WTC11 (cell line): Measurements from ENCODE around the gene SMYD1. TPM values are rescaled to one million over a fixed set of nuclear protein-coding genes. Genes with fewer than 3 reads are reported as not detected.

Source experiments
- ATAC-seq: fragments of 200-7000 bp; cut with Tn5 transposase; 2 replicates; pipeline ENCODE4 v1.10.0; 2021; ENCODE audit warnings: mild to moderate bottlenecking, moderate library complexity
- CTCF ChIA-PET: fragments of 300-600 bp; sonication (Branson Sonifier 250); formaldehyde crosslinking; loops from one replicate; lab custom pipeline; 2021; ENCODE audit warnings: antibody characterized with exemption; lab: Charles Lee
- POLR2A ChIA-PET: fragments of 350-600 bp; sonication (Branson Sonifier 250); formaldehyde crosslinking; loops from one replicate; lab custom pipeline; 2021; ENCODE audit warnings: antibody characterized with exemption; lab: Charles Lee
- DNase-seq: peaks from one replicate; pipeline ENCODE4 v3.0.0; 2021; ENCODE audit warnings: low spot score
- H3K27ac Mint-ChIP-seq: 2 replicates; pipeline ENCODE4 v1.8.0; 2021; ENCODE audit warnings: mixed read lengths
- H3K27me3 Mint-ChIP-seq: 2 replicates; pipeline ENCODE4 v1.8.0; 2021; ENCODE audit warnings: low read depth, mild to moderate bottlenecking, moderate library complexity, mixed read lengths
- H3K36me3 Mint-ChIP-seq: 2 replicates; pipeline ENCODE4 v1.8.0; 2021; ENCODE audit warnings: mixed read lengths
- H3K4me1 Mint-ChIP-seq: 2 replicates; pipeline ENCODE4 v1.8.0; 2022; ENCODE audit warnings: mixed read lengths
- H3K4me3 Mint-ChIP-seq: 2 replicates; pipeline ENCODE4 v1.8.0; 2021; ENCODE audit warnings: mild to moderate bottlenecking, moderate library complexity, mixed read lengths
- H3K9me3 Mint-ChIP-seq: 2 replicates; pipeline ENCODE4 v1.8.0; 2021; ENCODE audit warnings: mixed read lengths
- ATF1 ChIP-seq: sonication (generic); formaldehyde crosslinking; IDR thresholded peaks from 2 replicates; pipeline ENCODE4 v1.8.1; 2023; ENCODE audit warnings: mild to moderate bottlenecking, moderate library complexity, missing genetic modification reagents
- CTCF ChIP-seq: fragments of 200-600 bp; IDR thresholded peaks from 2 replicates; pipeline ENCODE4 v1.8.0; 2022; ENCODE audit warnings: antibody characterized with exemption
- E2F1 ChIP-seq: sonication (generic); formaldehyde crosslinking; IDR thresholded peaks from 2 replicates; pipeline ENCODE4 v1.8.0; 2022; ENCODE audit warnings: mild to moderate bottlenecking, missing genetic modification reagents
- E2F5 ChIP-seq: sonication (generic); formaldehyde crosslinking; IDR thresholded peaks from 2 replicates; pipeline ENCODE4 v1.8.1; 2022; ENCODE audit warnings: mild to moderate bottlenecking, moderate library complexity, missing genetic modification reagents
- ERG ChIP-seq: fragments of 250-450 bp; sonication (Bioruptor Pico); IDR thresholded peaks from 2 replicates; pipeline ENCODE4 v1.8.0; 2021; ENCODE audit warnings: mild to moderate bottlenecking
- HMGA2 ChIP-seq: fragments of 250-450 bp; sonication (Bioruptor Pico); IDR thresholded peaks from 2 replicates; pipeline ENCODE4 v1.4.0; 2021; ENCODE audit warnings: mild to moderate bottlenecking, moderate library complexity
- IRF2 ChIP-seq: sonication (generic); formaldehyde crosslinking; IDR thresholded peaks from 2 replicates; pipeline ENCODE4 v1.8.0; 2022; ENCODE audit warnings: low read depth, missing genetic modification reagents, borderline replicate concordance
- JAZF1 ChIP-seq: fragments of 250-450 bp; sonication (Bioruptor Pico); IDR thresholded peaks from 2 replicates; pipeline ENCODE4 v1.9.0; 2021; ENCODE audit warnings: moderate library complexity, mild to moderate bottlenecking, inconsistent platforms
- JUN ChIP-seq: sonication (generic); formaldehyde crosslinking; IDR thresholded peaks from 2 replicates; pipeline ENCODE4 v1.8.0; 2023; ENCODE audit warnings: mild to moderate bottlenecking, missing genetic modification reagents
- KAT7 ChIP-seq: sonication (generic); formaldehyde crosslinking; IDR thresholded peaks from 2 replicates; pipeline ENCODE4 v1.8.1; 2023; ENCODE audit warnings: missing genetic modification reagents, mild to moderate bottlenecking, borderline replicate concordance
- MXD4 ChIP-seq: fragments of 250-450 bp; sonication (Bioruptor Pico); IDR thresholded peaks from 2 replicates; pipeline ENCODE4 v1.8.0; 2021; ENCODE audit warnings: mild to moderate bottlenecking, moderate library complexity, borderline replicate concordance
- NR2C2 ChIP-seq: sonication (generic); formaldehyde crosslinking; IDR thresholded peaks from 2 replicates; pipeline ENCODE4 v1.8.0; 2022; ENCODE audit warnings: mild to moderate bottlenecking, missing genetic modification reagents
- OVOL2 ChIP-seq: fragments of 250-450 bp; sonication (Bioruptor Pico); IDR thresholded peaks from 2 replicates; pipeline ENCODE4 v1.9.0; 2021; ENCODE audit warnings: mild to moderate bottlenecking, borderline replicate concordance
- SMAD4 ChIP-seq: sonication (generic); formaldehyde crosslinking; IDR thresholded peaks from 2 replicates; pipeline ENCODE4 v1.8.0; 2022; ENCODE audit warnings: mild to moderate bottlenecking, missing genetic modification reagents
- SOX15 ChIP-seq: fragments of 250-450 bp; sonication (Bioruptor Pico); IDR thresholded peaks from 2 replicates; pipeline ENCODE4 v1.9.0; 2021; ENCODE audit warnings: mild to moderate bottlenecking
- SP1 ChIP-seq: sonication (generic); formaldehyde crosslinking; conservative IDR thresholded peaks from 2 replicates; pipeline ENCODE4 v1.8.1; 2022; ENCODE audit warnings: missing genetic modification reagents
- TP53 ChIP-seq: sonication (generic); formaldehyde crosslinking; IDR thresholded peaks from 2 replicates; pipeline ENCODE4 v1.8.1; 2023; ENCODE audit warnings: mild to moderate bottlenecking, missing genetic modification reagents
- USF2 ChIP-seq: sonication (generic); formaldehyde crosslinking; IDR thresholded peaks from 2 replicates; pipeline ENCODE4 v1.8.1; 2023; ENCODE audit warnings: mild to moderate bottlenecking, missing genetic modification reagents, moderate library complexity
- ZBTB21 ChIP-seq: sonication (generic); formaldehyde crosslinking; IDR thresholded peaks from 2 replicates; pipeline ENCODE4 v1.8.1; 2023; ENCODE audit warnings: mild to moderate bottlenecking, missing genetic modification reagents, borderline replicate concordance
- ZMAT4 ChIP-seq: fragments of 250-450 bp; sonication (Bioruptor Pico); IDR thresholded peaks from 2 replicates; pipeline ENCODE4 v1.9.0; 2021; ENCODE audit warnings: mild to moderate bottlenecking
- ZNF121 ChIP-seq: sonication (generic); formaldehyde crosslinking; IDR thresholded peaks from 2 replicates; pipeline ENCODE4 v1.8.0; 2023; ENCODE audit warnings: missing genetic modification reagents
- ZNF219 ChIP-seq: sonication (generic); formaldehyde crosslinking; IDR thresholded peaks from 2 replicates; pipeline ENCODE4 v1.8.0; 2023; ENCODE audit warnings: missing genetic modification reagents, mild to moderate bottlenecking, borderline replicate concordance
- ZNF232 ChIP-seq: sonication (generic); formaldehyde crosslinking; IDR thresholded peaks from 2 replicates; pipeline ENCODE4 v1.8.0; 2022; ENCODE audit warnings: mild to moderate bottlenecking, missing genetic modification reagents
- ZNF317 ChIP-seq: sonication (generic); formaldehyde crosslinking; IDR thresholded peaks from 2 replicates; pipeline ENCODE4 v1.8.1; 2023; ENCODE audit warnings: low read depth, mild to moderate bottlenecking, moderate library complexity, missing genetic modification reagents, borderline replicate concordance
- ZSCAN18 ChIP-seq: fragments of 250-450 bp; sonication (Bioruptor Pico); IDR thresholded peaks from 2 replicates; pipeline ENCODE4 v2.1.2; 2022; ENCODE audit warnings: mild to moderate bottlenecking, moderate library complexity
- total RNA-seq: library from RNA; stranded (reverse); gene quantifications from 3 replicates; pipeline ENCODE4 v1.2.3, GENCODE V29; 2021

The SMYD1 gene
- total RNA-seq, 1 experiment from 2014 or later = not detected

- TF ChIP-seq ZMAT4 (CRISPR knock-in tag) = no peak
- no peak for TF ChIP-seq ZNF317 (CRISPR knock-in tag)
- TF ChIP-seq SOX15 (CRISPR knock-in tag) = no peak
- TF ChIP-seq ATF1 (CRISPR knock-in tag) = no peak
- TF ChIP-seq JUN (CRISPR knock-in tag) = no peak
- no peak for TF ChIP-seq ERG (CRISPR knock-in tag)
- TF ChIP-seq NR2C2 = no peak
- TF ChIP-seq JAZF1 (CRISPR knock-in tag) = no peak
- no peak for TF ChIP-seq E2F1 (CRISPR knock-in tag)
- TF ChIP-seq E2F5 = no peak
Observed at GRCh38 chr2:88019985-88020384, 47.6 kb upstream of the SMYD1 start (continued).

GRCh38 chr2:88022669-88022921, 45.0 kb upstream of the SMYD1 start:
- CTCF ChIA-PET = no interaction called here
- ATAC-seq (no peak), DNase-seq (no peak)
- H3K4me3 Mint-ChIP-seq = no peak overlapping the region
- no peaks in the 10 kb centered on the region for H3K9me3 Mint-ChIP-seq
- H3K27ac Mint-ChIP-seq = no peak overlapping the region
- no peaks in the 10 kb centered on the region for H3K36me3 Mint-ChIP-seq
- H3K27me3 Mint-ChIP-seq = no peaks in the 10 kb centered on the region
- no peak for TF ChIP-seq JUN (CRISPR knock-in tag)
- TF ChIP-seq KAT7 (CRISPR knock-in tag) = no peak
- TF ChIP-seq SMAD4 (CRISPR knock-in tag) = no peak
- POLR2A ChIA-PET = no interaction called here
- peaks cover 66% of the 10 kb centered on the region for H3K4me1 Mint-ChIP-seq

- peak; percentile 80 for DNase-seq
- POLR2A ChIA-PET = no interaction called here
- CTCF ChIA-PET = interaction anchor here (0.6 to 1.4 kb wide), 7 partner anchors 22 to 167 kb away, joined by 3 to 5 read pairs (median 3); partner anchors contain the start of gene THNSL2
- ATAC-seq = peak; percentile 100
- peaks cover 47% of the 10 kb centered on the region for H3K4me1 Mint-ChIP-seq
- no peak for TF ChIP-seq ZNF219
- no peak for TF ChIP-seq ATF1 (CRISPR knock-in tag)
- no peak for TF ChIP-seq TP53 (CRISPR knock-in tag)
- peak; percentile 57; the same call in 1 of the 2 replicates for TF ChIP-seq ZSCAN18 (CRISPR knock-in tag)
- 0 out of 2 replicates have a peak, but pooled peaks have one; percentile 27 for TF ChIP-seq SP1
- no peaks in the 10 kb centered on the region for H3K9me3 Mint-ChIP-seq
- peak overlapping the region; percentile 16 for H3K4me3 Mint-ChIP-seq
- H3K36me3 Mint-ChIP-seq = no peaks in the 10 kb centered on the region
- H3K27me3 Mint-ChIP-seq = no peaks in the 10 kb centered on the region
- peak overlapping the region; percentile 83 for H3K27ac Mint-ChIP-seq
Observed at GRCh38 chr2:88024509-88024908, 43.1 kb upstream of the SMYD1 start.

- ChIA-PET CTCF (no interaction called here), POLR2A (no interaction called here)
- Mint-ChIP-seq H3K27me3 (no peaks in the 10 kb centered on the region), H3K27ac (peak overlapping the region; percentile 3; the same call in 1 of the 2 replicates), H3K36me3 (peaks cover 5% of the 10 kb centered on the region; the same call in 1 of the 2 replicates), H3K4me1 (peaks cover 39% of the 10 kb centered on the region), H3K4me3 (no peak overlapping the region), H3K9me3 (no peaks in the 10 kb centered on the region)
- DNase-seq (no peak), ATAC-seq (no peak)
- no peak for TF ChIP-seq HMGA2 (CRISPR knock-in tag)
- TF ChIP-seq CTCF = no peak
- no peak for TF ChIP-seq ZNF121 (CRISPR knock-in tag)
- TF ChIP-seq IRF2 (CRISPR knock-in tag) = no peak
- TF ChIP-seq OVOL2 (CRISPR knock-in tag) = no peak
- no peak for TF ChIP-seq MXD4 (CRISPR knock-in tag)
- no peak for TF ChIP-seq TP53 (CRISPR knock-in tag)
- TF ChIP-seq ZNF232 (CRISPR knock-in tag) = no peak
- TF ChIP-seq ZBTB21 = no peak
- TF ChIP-seq USF2 (CRISPR knock-in tag) = no peak
Observed at GRCh38 chr2:88027697-88028389, 39.8 kb upstream of the SMYD1 start.
